Activated T-cell treated with anti-CD3 and anti-CD28 coated beads for 1 hour (primary cell): Measurements from ENCODE around the gene PLIN4.

Experiments used
- DNase-seq: peaks from one replicate; pipeline ENCODE4 v3.0.0-alpha.2; 2020; ENCODE audit warnings: low read depth

PLIN4 gene

DNA sequence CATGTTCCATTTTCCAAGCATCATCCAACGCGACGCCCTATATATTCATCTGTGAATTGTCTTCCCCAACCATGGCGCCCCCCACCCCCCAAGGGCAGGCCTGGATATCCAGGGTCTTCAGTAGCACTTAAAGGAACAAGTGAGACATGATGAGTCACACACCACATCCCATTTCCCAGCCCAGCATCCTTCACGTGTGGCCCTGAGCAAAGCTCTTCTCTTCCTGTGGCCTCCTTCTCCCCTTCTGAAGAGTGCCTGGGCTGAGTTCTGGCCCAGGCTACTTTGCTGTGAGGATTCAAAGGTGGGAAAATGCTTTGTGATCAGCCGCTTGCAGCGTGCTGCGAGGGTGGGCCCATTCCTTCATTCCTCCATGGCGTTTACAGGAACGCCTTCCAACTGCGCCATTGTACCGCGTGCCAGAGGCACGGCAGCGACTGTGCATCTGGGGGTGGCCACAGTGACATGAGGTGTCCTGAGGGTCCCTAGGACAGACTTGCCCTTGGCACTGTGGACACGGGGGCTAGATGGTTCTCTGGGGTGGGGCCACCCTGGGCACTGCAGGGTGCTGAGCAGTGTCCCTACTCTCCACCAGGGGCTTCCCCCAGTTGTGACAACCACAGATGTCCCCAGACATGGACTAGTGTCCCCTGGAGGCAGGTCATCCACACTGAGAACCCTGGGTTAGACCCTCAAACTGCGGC lies 11.7 kb downstream of the PLIN4 start:
- no peak for DNase-seq

DNA sequence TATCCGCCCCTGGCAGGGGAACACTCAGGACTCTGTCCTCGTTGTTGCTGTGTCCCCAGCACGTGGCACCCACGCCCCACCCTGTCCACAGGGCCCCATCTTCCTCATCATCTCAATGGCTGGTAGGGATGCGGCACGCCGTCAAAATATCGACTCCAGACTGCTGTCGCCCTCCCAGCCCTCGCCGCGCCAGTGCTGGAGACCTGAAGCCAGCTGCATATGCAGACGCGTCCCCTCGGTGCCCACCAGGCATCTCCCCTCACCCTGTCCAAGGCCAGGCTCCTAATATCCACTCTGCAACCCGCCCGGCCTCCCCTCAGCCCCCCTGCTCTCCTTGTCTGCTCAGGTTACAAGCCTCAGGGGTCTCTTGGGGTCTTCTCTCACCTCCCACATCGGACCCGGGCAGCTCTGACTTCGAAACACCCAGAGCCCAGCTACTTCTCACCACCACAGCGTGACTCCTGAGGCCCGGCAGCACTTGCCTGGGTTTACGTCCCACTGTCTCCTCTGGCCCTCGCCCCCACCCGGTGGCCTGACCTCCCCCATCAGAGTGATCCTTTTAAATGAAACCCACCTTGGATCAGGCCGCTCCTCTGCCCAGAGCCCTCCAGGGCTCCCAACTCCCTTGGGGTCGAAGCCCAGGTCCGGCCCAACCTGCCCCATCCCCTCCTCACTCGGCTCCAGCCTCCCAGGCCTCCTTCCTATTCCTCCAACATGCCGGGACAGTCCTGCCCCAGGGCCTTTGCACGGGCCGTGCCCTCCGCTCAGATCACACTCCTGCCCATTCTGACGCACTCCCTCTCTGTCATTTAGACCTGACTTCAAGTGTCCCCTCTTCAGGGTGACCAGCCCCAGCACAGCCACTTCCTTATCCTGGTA lies 12.5 kb downstream of the PLIN4 start:
- DNase-seq: no peak

DNA sequence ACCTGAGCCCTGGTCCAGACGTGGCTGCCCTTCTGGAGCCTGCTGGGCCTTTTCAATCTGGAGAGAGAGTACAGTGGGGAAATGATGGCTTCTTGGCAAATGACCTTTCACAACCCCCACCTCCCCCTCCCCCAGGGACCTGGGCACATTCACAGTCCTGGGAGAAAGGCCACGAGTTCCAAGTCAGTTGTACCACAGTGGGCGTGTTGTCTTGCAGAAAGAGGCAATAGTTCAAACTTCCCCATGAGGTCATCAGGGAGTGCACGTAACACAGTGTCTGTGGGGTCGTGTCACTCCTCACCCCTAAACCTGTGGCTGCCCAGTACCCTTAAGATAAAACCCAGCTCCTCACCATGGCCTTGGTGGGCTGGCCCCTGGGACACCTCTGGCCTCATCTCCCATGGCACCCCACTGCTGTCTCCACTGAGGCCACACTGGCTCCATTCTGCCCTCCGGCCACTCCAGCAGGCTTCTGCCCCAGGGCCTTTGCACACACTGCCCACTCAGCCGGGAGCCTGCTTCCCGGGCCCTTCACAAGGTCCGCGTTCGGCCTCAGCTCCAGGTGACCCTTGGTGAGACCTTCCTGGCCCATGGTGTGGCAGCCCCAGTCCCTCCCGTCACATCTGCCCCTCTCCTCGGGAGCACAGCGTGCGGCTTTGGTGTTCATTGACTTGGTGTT lies 13.3 kb downstream of the PLIN4 start:
- no peak for DNase-seq

DNA sequence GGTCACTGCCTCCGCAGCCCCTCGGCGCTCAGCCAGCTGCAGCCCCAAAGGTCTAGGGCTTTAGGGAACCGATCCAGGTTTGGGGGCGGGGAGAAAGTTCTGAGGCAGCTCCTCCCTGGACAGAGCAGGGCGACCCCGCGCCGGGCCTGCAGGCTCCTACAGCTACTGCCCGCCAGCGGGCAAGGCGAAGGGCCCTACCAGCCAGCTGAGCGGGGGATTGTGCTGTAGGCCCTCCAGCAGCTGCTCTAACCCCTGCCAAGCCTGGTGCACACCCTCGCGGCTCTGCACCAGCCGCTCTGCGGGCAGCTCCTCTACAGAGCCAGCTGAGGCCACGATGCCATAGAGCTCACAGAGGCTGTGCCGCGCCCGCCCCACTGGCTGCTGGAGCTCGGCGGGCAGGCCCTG lies 14.0 kb downstream of the PLIN4 start:
- no peak for DNase-seq

DNA sequence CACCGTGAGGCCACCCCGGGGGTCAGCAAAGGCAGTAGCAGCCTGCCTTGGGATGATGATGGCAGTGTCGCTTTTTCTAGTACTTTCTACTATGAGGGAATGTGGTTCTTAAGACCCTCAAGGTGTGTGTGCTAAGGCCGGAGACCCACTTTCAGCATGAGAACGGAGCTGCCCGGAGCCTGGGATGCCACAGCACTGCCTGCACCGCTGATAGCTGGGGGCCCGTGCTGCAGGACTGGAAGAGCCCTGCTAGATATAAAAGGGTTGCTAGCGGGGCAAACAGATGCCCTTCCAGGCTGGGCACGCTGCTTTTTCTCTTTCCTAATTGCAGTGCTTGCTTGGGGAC lies 14.5 kb downstream of the PLIN4 start:
- no peak for DNase-seq

DNA sequence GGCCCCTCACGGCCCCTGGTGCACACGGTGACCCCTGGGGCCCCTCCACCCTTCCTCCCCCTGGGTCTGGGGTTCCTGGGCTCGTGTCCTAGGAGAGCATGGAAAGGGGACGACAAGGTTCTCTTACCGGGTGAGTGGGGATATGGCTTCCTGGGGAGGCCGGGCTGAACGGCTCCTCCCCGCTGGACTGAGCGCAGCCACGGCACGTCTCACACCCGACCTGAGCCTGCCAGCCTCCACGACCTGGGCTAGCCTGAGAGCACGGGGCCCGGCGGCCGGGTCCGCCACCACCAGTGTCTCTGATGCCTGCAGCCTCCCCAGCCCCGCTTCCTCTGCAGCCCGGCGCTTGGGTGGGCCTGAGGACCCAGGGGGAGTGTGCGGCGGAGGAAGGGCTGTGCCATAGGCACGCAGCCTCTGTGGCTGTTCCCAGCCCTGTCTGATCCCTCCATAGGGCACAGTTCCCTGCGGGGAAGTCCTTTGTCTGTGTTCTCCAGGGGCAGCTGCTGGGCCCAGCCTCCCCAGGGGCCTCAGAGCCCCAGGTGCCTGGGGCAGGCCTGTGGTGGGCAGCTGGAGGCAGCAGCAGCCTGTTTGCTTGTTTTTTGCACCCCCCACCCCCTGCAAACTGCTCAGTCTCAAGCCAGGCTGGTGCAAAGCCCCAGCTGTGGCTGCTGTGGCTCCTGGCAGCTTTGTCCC lies 15.0 kb downstream of the PLIN4 start:
- no peak for DNase-seq

DNA sequence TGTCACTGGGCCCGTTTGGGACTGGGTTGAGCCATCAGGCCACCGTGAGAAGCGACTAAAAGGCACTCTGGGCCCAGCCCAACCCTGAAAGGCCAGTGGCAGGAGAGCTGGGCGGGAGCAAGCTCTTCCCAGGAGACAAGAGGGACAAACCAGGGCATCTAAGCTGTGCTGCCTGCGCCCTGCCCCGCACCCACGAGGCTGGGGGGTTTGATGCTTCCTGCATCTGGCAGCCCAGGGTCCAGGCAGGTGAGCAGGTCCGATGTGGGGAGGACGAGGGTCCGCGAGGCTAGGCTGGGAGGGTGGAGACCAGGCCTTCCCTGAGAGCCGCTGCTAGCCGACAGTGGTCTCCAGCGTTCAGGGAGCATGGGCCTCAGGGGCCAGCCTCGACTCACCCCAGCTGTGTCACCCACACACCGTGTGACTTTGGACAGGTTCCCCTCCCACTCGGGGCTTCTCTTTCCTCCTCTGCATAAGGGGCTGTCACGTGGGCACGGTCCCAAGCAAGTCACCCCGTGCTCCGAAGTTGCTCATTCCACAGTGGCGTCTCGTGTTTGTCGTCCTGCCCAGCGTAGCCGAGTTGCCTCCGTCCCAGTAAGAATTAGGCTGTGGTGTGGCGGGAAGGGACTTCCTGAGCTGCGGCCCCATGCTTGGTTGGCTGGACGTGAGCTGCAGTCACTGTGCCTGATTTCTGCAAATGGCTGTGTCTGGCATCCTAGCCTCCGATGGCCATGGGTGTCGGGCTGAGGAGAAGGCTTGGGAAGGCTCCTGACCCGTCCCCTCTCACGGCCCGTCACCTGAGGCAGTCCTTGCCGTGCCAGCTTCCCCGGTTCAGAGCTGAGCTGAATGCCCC lies 15.8 kb downstream of the PLIN4 start:
- no peak for DNase-seq

DNA sequence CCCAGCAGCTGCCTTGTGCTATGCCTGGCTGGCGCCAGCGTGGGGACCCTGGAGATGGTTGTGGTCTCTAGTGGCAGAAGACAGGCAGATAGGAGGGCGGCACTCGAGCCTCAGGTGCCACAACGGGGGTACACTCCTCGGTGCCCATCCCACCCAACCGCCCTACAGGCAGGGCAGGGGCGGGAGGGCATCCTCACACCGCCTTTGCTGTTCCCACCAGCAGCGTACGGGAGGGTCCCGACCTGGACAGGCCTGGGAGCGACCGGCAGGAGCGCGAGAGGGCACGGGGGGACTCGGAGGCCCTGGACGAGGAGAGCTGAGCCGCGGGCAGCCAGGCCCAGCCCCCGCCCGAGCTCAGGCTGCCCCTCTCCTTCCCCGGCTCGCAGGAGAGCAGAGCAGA lies 16.6 kb downstream of the PLIN4 start:
- no peak for DNase-seq

DNA sequence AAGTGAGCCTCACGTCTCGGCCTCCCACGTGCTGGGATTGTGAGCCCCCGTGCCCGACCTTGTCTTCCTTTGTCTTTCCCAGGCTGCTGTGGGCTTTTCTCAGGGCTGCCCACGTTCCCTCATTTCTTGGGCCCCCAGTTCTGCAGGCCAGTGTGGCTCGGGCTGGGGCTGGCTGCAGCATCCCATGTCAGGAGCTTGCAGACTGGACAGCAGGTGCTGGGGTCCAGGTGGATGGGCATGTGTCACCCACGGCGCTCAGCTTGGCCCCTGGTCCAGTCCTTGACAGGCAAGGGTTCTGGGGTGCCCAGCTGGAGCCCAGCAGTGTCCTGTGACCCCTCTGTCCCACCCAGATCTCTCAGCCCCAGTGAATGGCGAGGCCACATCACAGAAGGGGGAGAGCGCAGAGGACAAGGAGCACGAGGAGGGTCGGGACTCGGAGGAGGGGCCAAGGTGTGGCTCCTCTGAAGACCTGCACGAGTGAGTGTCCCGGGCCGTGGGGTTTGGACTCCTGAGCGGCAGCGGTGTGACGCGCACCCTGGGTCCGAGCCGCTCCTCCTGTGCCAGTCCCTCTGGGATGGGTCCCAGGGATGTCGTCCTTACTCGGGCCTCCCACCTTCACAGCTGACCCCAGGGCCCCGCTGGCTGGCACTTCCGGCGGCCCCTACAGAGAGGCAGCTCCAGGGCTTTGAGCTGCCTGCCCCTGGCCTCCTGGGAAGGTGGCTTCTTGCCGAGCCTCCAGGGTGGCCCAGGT lies 17.3 kb downstream of the PLIN4 start:
- DNase-seq: no peak

DNA sequence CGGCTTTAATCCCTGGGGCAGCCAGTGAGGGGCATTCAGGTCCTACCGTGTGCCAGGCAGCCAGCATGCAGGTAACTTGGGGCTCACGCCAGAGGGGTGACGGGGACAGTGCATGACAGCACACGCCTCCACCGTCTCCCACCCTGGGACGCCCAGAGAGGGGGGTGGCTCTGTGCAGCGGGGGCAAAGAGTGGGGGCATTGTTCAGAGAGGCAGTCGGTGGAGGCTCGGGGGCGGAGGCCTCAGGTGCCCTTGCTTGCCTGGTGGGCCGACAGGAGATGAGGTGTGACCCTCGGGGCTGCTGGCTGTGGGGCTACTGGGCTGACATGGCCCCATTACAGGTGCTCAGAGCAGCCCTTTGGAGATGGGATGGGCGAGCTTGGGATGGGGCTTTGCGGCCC lies 18.4 kb downstream of the PLIN4 start:
- no peak for DNase-seq

DNA sequence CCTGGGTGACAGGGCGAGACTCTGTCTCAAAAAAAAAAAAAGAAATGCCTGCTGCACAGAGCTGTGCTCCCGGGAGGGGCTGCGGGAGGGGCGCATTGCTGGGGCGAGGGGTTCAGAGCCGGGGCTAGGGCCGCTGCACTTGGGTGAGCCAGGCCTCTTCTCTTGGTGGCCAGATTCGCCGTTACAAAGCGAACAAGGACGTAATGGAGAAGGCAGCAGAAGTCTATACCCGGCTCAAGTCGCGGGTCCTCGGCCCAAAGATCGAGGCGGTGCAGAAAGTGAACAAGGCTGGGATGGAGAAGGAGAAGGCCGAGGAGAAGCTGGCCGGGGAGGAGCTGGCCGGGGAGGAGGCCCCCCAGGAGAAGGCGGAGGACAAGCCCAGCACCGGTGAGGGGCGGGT lies 19.0 kb downstream of the PLIN4 start:
- no peak for DNase-seq

DNA sequence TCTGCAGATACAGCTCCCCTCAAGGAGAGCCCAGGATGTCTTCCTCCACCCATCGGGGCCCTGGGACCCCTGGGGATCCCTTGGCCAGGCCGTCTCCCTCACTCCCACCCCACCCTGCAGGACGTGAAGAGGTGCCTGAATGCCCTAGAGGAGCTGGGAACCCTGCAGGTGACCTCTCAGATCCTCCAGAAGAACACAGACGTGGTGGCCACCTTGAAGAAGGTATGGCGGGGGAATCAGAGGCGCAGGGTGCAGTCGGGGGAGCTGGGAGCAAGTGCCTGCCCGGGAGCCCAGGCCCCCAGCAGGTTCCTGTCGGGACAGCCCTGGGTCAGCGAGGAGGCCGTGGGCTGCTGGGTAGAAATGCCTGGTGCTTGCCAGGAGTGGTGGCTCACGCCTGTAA lies 19.6 kb downstream of the PLIN4 start:
- DNase-seq: no peak

DNA sequence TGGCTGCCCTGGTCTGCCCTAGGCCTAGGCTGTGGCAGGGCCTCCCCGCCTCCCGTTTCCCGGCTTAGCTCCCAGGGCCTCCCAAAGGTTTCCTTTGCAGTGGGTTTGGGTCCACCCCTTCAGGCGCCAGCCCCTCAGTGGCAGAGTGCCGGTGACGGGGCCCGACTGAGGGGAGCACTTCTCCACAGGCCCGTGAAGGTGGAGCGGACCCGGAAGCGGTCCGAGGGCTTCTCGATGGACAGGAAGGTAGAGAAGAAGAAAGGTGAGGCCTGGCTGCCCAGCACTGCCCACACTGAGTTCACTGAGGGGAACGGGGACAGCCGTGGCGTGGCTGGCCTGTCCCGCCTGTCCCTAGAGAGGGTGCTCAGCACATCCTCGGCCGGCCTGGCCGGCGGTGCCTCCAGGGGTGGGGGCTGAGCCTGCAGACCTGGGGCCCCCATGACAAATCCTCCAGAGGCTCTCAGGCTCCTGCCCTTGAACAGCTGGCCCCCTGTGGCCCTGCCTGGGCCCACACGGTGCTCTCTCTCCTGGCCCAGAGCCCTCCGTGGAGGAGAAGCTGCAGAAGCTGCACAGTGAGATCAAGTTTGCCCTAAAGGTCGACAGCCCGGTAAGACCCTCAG lies 20.4 kb downstream of the PLIN4 start:
- no peak for DNase-seq

DNA sequence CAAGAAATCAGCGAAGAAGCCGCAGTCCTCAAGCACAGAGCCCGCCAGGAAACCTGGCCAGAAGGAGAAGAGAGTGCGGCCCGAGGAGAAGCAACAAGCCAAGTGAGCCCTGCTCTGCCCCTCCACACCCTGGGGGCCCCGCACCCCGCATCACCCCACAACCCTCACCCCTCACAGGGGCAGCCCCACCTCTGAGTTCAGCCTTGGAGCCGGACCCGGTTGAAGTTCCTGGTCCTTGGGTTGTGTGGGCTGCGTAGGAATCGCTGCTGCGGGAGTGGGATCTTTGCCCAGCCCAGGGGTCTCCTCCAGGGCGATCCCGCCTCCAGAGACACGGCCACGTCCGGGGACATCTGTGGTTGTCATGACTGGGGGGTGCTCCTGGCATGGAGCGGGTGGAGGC lies 22.0 kb downstream of the PLIN4 start:
- no peak for DNase-seq

DNA sequence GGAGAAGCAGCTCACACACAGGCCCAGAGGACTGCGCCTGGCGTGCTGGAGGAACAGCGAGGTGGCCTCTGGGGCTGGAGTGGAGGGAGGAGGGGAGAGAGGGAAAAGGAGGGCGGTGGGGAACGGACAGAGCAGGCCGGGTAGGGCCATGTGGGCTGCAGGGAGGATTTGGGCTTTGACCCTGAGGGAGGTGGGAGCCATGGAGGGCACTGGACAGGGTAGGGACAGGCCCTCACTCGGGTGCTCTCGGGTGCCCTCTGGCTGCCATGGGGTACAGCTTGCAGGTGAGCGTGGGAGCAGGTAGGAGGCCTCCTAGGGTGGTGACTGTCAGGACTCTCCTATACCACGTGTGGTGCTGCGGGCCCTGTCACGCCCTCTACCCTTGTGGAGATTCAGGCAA lies 22.8 kb downstream of the PLIN4 start:
- no peak for DNase-seq

DNA sequence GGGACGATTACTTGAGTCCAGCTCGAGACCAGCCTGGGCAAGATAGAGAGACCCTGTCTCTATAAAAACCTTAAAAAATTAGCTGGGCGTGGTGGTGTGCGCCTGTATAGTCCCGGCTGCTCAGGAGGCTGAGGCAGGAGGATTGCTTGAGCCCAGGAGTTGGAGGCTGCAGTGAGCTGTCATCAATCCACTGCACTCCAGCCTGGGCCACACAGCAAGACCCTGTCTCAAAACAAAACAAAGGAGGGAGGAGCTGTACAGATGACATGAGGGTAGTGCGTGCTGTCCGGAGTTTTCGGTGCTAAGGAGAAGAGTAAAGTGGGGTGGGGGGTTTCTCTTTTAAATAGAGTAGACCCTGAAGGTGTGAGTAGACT lies 23.6 kb downstream of the PLIN4 start:
- no peak for DNase-seq

DNA sequence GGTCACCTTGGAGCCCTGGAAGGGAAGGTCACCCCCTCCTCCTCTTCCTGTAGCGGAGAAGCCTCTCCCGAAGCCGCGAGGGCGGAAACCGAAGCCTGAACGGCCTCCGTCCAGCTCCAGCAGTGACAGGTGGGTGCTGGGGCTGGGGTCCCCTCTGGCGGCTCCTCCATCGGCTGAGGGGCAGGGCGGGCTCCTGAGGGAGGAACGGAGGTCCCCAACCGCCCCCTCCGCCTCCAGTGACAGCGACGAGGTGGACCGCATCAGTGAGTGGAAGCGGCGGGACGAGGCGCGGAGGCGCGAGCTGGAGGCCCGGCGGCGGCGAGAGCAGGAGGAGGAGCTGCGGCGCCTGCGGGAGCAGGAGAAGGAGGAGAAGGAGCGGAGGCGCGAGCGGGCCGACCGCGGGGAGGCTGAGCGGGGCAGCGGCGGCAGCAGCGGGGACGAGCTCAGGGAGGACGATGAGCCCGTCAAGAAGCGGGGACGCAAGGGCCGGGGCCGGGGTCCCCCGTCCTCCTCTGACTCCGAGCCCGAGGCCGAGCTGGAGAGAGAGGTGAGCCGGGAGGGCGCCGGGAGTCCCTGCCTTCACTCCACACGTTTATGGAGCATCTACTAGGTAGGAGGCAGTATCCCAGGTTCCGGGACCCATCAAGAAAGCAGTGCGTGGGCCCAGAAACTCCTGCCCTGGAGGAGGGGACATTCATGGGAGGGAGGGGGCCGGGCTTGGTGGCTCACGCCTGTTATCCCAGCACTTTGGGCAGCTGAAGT lies 24.2 kb downstream of the PLIN4 start:
- no peak for DNase-seq

DNA sequence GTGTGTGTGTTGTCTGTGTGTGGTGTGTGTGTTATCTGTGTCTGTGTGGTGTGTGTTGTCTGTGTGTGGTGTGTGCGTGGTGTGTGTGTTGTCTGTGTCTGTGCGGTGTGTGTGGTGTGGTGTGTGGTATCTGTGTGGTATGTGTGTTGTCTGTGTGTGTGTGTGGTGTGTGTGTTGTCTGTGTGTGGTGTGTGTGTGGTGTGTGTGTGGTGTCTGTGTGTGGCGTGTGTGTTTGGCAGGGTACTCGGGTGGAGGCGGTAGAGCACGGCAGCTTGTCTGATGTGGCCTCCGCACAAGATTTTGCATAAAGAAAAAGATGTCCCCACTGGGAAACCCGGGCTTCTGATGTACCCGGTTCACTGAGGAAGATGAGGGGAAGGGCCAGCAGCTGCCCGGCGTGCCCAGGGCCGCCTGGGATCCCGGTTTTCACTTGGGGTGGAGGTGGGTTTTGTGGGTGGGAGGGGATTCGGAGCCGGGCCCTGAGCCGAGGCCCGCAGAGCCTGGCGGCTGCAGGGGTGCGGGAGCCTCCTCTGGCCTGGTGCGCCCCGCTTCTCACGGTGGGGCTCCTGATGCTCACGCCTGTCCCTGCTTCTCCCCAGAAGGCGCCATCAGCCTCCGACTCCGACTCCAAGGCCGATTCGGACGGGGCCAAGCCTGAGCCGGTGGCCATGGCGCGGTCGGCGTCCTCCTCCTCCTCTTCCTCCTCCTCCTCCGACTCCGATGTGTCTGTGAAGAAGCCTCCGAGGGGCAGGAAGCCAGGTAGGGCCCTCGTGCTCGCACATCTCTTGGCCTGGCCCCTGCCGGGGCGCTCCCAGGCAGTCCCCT lies 25.0 kb downstream of the PLIN4 start:
- no peak for DNase-seq
